ENCODE data around the gene F2RL1. TPM values are rescaled to one million over a fixed set of nuclear protein-coding genes. Genes with fewer than 3 reads are reported as not detected.

Gene F2RL1
- total RNA-seq, 1 donor from 2014 or later: 0.52 TPM

- no peaks in the 10 kb centered on the region for H3K4me1 ChIP-seq (ENCODE audit: control insufficient read depth in 3 of 3, insufficient read depth in 3 of 3, low read length in 3 of 3)
- H3K27ac ChIP-seq (ENCODE audit: low read depth, low read length): no peak overlapping the region
- no peak overlapping the region for H3K4me3 ChIP-seq (ENCODE audit: low read length in 3 of 3)
Observed at GRCh38 chr5:76859591-76860247, 40.9 kb downstream of the F2RL1 start.

GRCh38 chr5:76861612-76862011 is 42.8 kb downstream of the F2RL1 start:
- Histone ChIP-seq H3K9me3 (ENCODE audit: control insufficient read depth in 3 of 3, low read length in 3 of 3) (no peaks in the 10 kb centered on the region), H3K9ac (ENCODE audit: low read depth in 1 of 3, low read length in 3 of 3) (no peak overlapping the region), H3K4me1 (ENCODE audit: control insufficient read depth in 3 of 3, insufficient read depth in 3 of 3, low read length in 3 of 3) (no peaks in the 10 kb centered on the region), H3K4me3 (ENCODE audit: low read length in 3 of 3) (no peak overlapping the region), H3K27ac (ENCODE audit: low read depth, low read length) (no peak overlapping the region), H3K36me3 (ENCODE audit: control insufficient read depth in 3 of 3, insufficient read depth in 3 of 3, low read length in 3 of 3) (no peaks in the 10 kb centered on the region), H3K27me3 (ENCODE audit: control insufficient read depth in 3 of 3, insufficient read depth in 3 of 3, low read length in 3 of 3) (no peaks in the 10 kb centered on the region)

More at GRCh38 chr5:76859591-76860247, 40.9 kb downstream of the F2RL1 start:
- Histone ChIP-seq H3K36me3 (ENCODE audit: control insufficient read depth in 3 of 3, insufficient read depth in 3 of 3, low read length in 3 of 3) (no peaks in the 10 kb centered on the region), H3K27me3 (ENCODE audit: control insufficient read depth in 3 of 3, insufficient read depth in 3 of 3, low read length in 3 of 3) (no peaks in the 10 kb centered on the region), H3K9ac (ENCODE audit: low read depth in 1 of 3, low read length in 3 of 3) (no peak overlapping the region), H3K9me3 (ENCODE audit: control insufficient read depth in 3 of 3, low read length in 3 of 3) (no peaks in the 10 kb centered on the region)

- Histone ChIP-seq H3K4me1 (ENCODE audit: control insufficient read depth in 3 of 3, insufficient read depth in 3 of 3, low read length in 3 of 3) (no peaks in the 10 kb centered on the region), H3K4me3 (ENCODE audit: low read length in 3 of 3) (no peak overlapping the region), H3K27me3 (ENCODE audit: control insufficient read depth in 3 of 3, insufficient read depth in 3 of 3, low read length in 3 of 3) (no peaks in the 10 kb centered on the region), H3K9me3 (ENCODE audit: control insufficient read depth in 3 of 3, low read length in 3 of 3) (no peaks in the 10 kb centered on the region), H3K36me3 (ENCODE audit: control insufficient read depth in 3 of 3, insufficient read depth in 3 of 3, low read length in 3 of 3) (no peaks in the 10 kb centered on the region), H3K9ac (ENCODE audit: low read depth in 1 of 3, low read length in 3 of 3) (no peak overlapping the region), H3K27ac (ENCODE audit: low read depth, low read length) (no peak overlapping the region)
Observed at GRCh38 chr5:76863001-76863400, 44.2 kb downstream of the F2RL1 start.

GRCh38 chr5:76866503-76866902 is 47.7 kb downstream of the F2RL1 start:
- H3K9me3 ChIP-seq (ENCODE audit: control insufficient read depth in 3 of 3, low read length in 3 of 3): no peaks in the 10 kb centered on the region
- H3K27ac ChIP-seq (ENCODE audit: low read depth, low read length): no peak overlapping the region
- no peaks in the 10 kb centered on the region for H3K36me3 ChIP-seq (ENCODE audit: control insufficient read depth in 3 of 3, insufficient read depth in 3 of 3, low read length in 3 of 3)
- no peak overlapping the region for H3K9ac ChIP-seq (ENCODE audit: low read depth in 1 of 3, low read length in 3 of 3)
- H3K4me1 ChIP-seq (ENCODE audit: control insufficient read depth in 3 of 3, insufficient read depth in 3 of 3, low read length in 3 of 3): no peaks in the 10 kb centered on the region
- no peak overlapping the region for H3K4me3 ChIP-seq (ENCODE audit: low read length in 3 of 3)
- no peaks in the 10 kb centered on the region for H3K27me3 ChIP-seq (ENCODE audit: control insufficient read depth in 3 of 3, insufficient read depth in 3 of 3, low read length in 3 of 3)

- Histone ChIP-seq H3K9me3 (ENCODE audit: control insufficient read depth in 3 of 3, low read length in 3 of 3) (no peaks in the 10 kb centered on the region), H3K27me3 (ENCODE audit: control insufficient read depth in 3 of 3, insufficient read depth in 3 of 3, low read length in 3 of 3) (no peaks in the 10 kb centered on the region), H3K4me1 (ENCODE audit: control insufficient read depth in 3 of 3, insufficient read depth in 3 of 3, low read length in 3 of 3) (no peaks in the 10 kb centered on the region), H3K9ac (ENCODE audit: low read depth in 1 of 3, low read length in 3 of 3) (no peak overlapping the region), H3K27ac (ENCODE audit: low read depth, low read length) (no peak overlapping the region), H3K36me3 (ENCODE audit: control insufficient read depth in 3 of 3, insufficient read depth in 3 of 3, low read length in 3 of 3) (no peaks in the 10 kb centered on the region), H3K4me3 (ENCODE audit: low read length in 3 of 3) (no peak overlapping the region)
Observed at GRCh38 chr5:76867038-76867437, 48.2 kb downstream of the F2RL1 start.

GRCh38 chr5:76867827-76868693 is 49.2 kb downstream of the F2RL1 start:
- Histone ChIP-seq H3K27ac (ENCODE audit: low read depth, low read length) (no peak overlapping the region), H3K4me1 (ENCODE audit: control insufficient read depth in 3 of 3, insufficient read depth in 3 of 3, low read length in 3 of 3) (no peaks in the 10 kb centered on the region), H3K36me3 (ENCODE audit: control insufficient read depth in 3 of 3, insufficient read depth in 3 of 3, low read length in 3 of 3) (no peaks in the 10 kb centered on the region), H3K27me3 (ENCODE audit: control insufficient read depth in 3 of 3, insufficient read depth in 3 of 3, low read length in 3 of 3) (no peaks in the 10 kb centered on the region), H3K9me3 (ENCODE audit: control insufficient read depth in 3 of 3, low read length in 3 of 3) (no peaks in the 10 kb centered on the region), H3K4me3 (ENCODE audit: low read length in 3 of 3) (no peak overlapping the region), H3K9ac (ENCODE audit: low read depth in 1 of 3, low read length in 3 of 3) (no peak overlapping the region)

GRCh38 chr5:76870046-76870445 is 51.2 kb downstream of the F2RL1 start:
- no peak overlapping the region for H3K9ac ChIP-seq (ENCODE audit: low read depth in 1 of 3, low read length in 3 of 3)
- no peaks in the 10 kb centered on the region for H3K36me3 ChIP-seq (ENCODE audit: control insufficient read depth in 3 of 3, insufficient read depth in 3 of 3, low read length in 3 of 3)
- no peaks in the 10 kb centered on the region for H3K9me3 ChIP-seq (ENCODE audit: control insufficient read depth in 3 of 3, low read length in 3 of 3)
- H3K27me3 ChIP-seq (ENCODE audit: control insufficient read depth in 3 of 3, insufficient read depth in 3 of 3, low read length in 3 of 3): no peaks in the 10 kb centered on the region
- H3K27ac ChIP-seq (ENCODE audit: low read depth, low read length): no peak overlapping the region
- no peak overlapping the region for H3K4me3 ChIP-seq (ENCODE audit: low read length in 3 of 3)
- H3K4me1 ChIP-seq (ENCODE audit: control insufficient read depth in 3 of 3, insufficient read depth in 3 of 3, low read length in 3 of 3): no peaks in the 10 kb centered on the region

GRCh38 chr5:76874088-76874581 is 55.3 kb downstream of the F2RL1 start:
- H3K36me3 ChIP-seq (ENCODE audit: control insufficient read depth in 3 of 3, insufficient read depth in 3 of 3, low read length in 3 of 3): no peaks in the 10 kb centered on the region
- H3K27ac ChIP-seq (ENCODE audit: low read depth, low read length): no peak overlapping the region
- H3K4me3 ChIP-seq (ENCODE audit: low read length in 3 of 3): no peak overlapping the region
- H3K9me3 ChIP-seq (ENCODE audit: control insufficient read depth in 3 of 3, low read length in 3 of 3): no peaks in the 10 kb centered on the region
- no peaks in the 10 kb centered on the region for H3K27me3 ChIP-seq (ENCODE audit: control insufficient read depth in 3 of 3, insufficient read depth in 3 of 3, low read length in 3 of 3)
- H3K9ac ChIP-seq (ENCODE audit: low read depth in 1 of 3, low read length in 3 of 3): no peak overlapping the region
- no peaks in the 10 kb centered on the region for H3K4me1 ChIP-seq (ENCODE audit: control insufficient read depth in 3 of 3, insufficient read depth in 3 of 3, low read length in 3 of 3)
